Suppressor macrophage treated with lipopolysaccharide for 4 hours (primary cell): ENCODE results near the gene CTRB1.
A peak's percentile ranks its signal among the peaks of the same experiment; 100 is the strongest.
"Not testable (repeated sequence)": the region's sequence is repeated elsewhere in the genome, so short reads cannot be mapped to it uniquely, and the experiment has no call there.

Source experiments
- DNase-seq: peaks from one replicate; pipeline ENCODE4 v3.0.0-alpha.2; 2020

Gene CTRB1

DNA sequence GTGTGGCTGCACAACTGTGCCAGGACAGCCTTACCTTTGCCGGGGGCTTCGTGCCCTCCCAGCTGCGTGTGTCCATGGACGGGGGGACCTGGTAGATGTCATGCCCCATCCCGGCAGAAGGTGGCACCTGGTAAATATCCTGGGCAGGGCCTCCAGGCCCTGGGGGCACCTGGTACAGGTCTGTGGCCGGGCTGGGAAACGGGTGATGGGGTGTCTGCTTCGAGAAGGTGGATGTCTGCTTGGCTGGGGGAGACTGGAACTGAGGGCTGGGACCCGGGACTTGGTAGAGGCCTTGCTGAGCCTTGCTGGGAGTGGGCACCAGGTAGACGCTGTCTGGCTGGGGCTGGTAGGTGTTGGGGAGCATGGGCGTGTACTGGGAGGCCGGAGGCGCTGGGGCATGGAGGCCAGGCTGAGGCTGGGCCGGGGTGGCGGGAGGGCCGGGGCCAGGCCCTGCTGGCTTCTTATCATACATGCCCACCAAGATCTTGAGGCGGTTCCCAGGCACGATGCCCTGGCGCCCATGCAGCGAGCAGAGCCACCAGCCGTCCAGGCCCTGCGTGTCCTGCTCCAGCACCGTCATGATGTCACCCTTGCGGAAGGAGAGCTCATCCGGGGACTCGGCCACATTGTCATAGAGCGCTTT, 23.8 kb downstream of the CTRB1 start:
- not testable (repeated sequence) for DNase-seq

DNA sequence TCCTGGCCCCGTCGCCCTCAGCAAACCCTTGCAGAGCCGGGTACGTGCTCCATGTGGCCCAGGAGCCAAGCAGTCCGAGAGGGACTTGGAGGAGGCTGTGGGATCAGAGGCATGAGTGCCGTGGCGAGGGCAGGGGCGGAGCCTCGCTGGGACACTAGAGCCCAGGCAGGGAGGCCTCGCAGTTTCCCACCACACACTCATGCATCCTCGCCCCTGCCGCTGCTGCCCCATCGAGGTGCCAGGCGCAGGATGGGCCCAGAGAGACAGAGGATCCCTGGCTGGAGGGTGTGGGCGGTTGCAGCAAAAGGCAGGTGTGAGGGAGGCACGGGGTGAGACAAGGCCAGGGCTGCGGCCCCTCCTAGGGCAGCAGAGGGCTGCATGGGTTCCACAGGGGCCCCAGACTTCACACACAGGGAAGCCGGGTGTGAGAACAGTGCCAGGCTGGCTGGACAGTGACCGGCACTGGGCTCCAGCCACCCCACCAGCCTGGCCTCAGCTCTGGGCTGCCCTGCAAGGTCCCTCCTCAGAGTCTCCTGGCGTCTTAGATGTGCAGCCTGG, 25.0 kb downstream of the CTRB1 start:
- DNase-seq, result no peak

DNA sequence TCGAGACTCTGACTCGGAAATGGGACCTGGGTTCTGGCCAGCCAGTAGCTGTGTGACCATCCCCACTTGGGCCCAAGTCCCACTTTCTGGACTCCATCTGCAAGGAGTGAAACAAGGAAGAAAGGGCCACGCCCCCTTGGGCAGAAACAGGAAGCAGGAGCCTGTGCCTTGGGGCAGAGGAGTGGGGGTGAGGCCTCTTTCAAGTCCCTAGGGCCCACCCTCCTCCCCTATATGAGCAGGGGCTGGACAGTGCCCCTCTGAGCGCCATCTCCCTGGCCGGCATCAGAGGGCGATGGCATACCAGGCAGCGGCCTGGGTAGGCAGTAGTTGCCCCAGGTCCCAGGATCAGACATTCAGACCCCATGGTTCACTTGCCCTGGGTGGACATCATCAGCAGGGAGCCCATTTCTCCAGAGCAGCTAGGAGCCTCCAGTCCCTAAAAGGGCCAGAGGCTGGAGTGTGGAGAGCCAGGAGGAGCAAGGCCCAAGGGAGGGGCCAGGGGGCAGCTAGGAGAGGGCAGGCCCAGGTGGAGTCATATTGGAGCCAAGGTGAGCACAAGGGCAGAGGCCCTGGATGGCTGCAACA, 25.5 kb downstream of the CTRB1 start:
- DNase-seq, result peak; percentile 46

DNA sequence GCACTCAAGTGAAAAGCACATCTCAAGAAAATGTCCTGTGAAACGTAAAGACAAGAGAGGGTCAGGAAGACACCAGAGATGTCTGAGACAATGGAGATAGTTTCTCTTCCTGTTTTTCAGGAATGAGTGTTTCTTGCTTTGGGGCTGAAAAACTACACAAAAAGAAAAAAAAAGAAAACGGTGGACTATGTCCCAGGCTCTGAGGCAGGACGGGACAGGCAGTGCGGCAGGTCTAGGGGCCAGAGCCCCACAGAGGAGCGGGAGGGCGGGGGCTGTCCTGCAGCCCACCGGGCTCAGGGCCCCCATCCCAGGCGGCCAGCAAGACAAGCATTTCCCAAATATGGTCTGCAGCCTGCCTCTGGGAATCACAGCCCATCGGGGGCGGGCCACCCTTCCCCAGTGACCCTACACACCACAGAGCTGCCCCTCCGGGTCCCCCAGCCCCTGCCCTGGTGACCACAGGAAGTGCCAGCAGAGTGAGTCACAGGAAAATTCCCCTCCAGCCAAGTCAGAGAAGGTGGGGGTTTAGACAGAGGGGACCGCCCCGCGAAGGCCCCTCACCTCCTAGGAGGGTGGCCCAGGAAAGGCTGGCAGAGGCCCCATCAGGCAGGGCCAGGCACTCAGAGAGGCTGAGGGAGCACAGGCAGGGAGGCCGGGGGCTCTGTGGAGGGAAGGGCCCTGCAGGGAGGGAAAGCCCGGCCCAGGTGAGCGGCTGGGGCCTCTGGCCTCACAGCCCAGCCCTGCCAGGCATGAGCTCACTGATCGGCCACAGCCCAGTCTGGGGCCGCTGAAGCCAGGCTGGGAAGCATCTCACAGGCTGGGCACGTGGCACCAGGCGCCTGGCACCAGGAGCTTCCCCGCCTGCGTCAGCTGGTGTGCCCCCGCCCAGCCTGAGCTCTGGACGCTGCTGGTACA, 26.3 kb downstream of the CTRB1 start:
- DNase-seq, result peak; percentile 47

DNA sequence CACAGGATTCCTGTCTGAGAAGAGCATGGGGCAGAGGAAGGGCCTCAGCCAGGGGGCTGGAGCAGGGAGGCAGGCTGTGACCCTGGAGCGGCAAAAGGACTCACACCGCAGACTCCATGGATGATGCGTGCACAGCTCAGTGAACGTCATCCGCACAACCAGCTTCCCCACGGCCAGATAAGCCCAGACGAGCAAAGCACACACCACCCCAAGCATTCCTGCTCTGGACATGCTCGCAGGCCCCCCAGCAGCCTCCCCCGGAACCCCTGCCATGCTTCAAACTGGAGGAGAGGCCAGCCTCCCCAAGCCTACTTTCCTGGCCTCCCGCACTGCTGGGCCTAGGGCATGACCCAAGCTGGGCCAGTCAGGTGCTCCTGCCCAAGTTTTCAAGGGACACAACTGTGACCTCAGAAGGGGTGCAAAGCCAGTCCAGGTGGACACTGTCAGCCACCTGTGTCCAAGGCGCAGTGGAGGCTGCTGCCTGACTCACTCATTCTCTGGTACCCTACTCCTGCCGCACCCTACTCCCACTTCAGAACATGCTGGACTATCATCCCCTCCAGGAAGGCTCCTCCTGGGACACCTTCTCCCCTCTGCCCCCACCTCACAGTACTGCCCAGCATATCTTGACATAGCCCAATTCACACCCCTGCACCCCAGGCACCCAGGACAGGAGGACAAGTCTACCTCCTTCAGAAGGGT, 27.9 kb downstream of the CTRB1 start:
- DNase-seq, result no peak

DNA sequence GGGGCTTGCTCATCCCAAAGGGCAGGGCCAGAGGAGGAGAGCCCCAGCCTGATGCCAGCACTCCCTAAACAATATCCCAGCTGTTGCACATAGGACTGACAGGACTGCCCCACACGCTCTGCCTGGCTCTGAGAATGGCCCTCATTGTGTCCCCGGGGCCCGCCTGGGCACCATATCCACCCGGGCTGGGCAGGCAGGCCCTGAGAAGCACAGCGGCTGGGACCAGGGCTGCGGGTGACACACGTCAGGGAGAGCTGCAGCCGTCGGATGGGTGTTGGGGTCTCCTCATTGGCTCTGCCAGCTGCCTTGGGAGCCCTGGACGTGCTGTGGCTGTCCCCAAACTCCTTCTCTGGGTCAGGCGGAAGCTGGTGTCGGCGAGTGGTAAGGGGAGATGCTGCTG, 28.5 kb downstream of the CTRB1 start:
- no peak for DNase-seq

DNA sequence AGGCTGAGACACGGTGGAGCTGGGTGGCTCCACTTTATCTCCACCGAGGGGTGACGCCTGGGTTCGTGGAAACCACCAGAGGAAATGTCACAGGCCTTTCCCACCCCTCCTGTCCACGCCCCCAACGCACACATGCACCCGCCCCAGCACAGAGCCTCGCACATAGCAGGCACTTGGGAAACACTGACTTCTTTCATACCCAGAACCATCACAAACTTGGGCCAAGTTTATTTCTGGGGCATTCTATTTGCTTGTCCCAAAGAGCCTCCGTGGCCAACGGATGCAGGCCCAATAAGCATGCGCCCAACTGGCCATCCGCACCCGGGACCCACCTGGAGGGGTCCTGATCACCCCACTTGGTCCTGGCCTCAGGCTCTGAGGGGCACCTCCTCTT, 29.4 kb downstream of the CTRB1 start:
- no peak for DNase-seq

DNA sequence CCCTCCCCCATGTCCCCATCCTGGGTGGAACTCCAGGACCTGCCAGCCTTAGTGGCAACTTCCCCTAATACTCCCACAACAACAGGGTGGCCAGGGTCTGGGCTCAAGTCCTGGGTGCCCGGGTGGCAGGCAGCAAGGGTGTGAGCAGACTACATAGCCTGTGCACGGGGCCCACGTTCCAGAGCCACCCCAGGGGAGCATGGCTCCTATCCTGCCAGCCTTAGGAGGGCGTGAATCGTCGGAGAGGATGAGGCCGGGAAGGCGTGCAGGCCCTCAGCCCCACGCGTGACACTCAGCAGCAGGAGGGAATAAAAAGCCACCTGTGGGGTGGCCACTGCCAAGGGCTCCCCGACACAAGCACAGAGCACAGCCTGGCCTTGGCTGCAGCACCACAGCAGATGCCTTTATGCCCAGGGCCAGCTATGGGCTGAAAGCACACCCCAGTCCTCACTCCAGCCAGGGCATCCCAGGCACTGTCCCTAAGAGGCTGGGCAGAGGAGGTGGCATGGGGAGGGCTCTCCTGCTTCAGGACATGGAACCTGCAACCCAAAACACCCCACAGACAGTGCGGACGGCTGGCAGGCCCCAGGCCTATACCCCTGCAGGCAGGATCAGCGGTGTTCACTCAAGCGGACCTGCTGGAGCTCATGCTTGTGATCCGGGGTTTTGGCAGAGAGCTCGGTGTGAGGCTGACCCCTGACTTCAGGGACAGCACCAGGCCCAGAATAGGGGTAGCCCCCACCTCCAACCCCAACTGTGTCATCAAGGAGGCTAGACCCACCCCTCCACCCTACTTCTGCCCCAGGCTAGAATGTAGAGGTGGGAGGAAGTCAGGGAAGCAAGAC, 30.0 kb downstream of the CTRB1 start:
- no peak for DNase-seq

DNA sequence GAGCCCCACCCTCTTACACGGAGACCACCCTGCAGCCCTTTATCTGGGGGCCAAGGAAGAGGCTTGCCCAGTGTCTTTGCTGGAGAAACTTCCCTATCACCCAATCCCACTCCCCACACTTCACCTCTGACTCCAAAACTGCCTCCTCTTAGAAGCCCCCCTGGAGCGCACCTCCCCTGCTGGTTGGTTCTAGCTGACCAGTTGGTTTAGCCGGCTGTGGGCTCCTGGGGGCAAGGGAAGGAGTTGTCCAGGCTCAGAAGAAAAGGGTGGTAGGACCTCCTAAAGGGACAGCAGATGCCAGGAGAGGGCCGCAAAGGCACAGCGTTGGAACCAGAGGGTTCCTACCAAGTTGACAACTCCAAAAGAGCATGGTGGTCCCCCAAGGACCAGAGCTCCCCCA, 30.7 kb downstream of the CTRB1 start:
- no peak for DNase-seq

DNA sequence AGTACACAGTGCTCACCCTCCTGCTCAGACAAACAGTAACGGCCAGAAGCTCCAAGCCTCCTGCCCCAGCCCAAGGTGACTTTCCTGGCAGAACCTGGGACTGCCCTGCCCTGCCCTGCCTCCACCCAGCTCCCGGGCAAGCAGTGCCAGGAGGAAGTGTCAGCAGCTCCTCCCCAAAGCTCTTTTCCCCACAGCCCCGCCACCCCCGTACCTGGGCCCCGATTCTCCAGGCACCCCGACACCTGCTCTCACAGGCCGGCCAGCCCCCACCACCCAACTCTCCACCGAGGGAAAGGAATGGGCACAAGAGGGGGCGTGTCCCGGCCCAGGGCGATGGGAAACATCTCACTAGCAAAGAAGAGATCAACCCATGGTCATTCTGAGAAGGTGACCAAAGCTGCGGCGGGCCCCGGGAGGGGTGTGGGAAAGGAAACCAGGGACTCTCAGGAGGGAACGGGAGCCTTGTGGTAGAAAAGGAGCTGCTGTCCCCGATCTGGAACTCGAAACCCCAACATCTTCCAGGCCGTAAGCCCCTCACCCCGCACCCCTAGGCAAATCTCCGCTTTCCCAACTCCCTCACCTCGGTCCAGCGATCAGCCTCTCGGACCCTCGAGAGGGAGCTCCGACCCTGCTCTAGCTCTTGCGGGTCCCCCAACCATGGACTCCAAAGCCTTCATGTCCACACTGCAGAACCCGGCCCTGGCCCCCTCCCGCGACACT, 31.5 kb downstream of the CTRB1 start:
- no peak for DNase-seq

DNA sequence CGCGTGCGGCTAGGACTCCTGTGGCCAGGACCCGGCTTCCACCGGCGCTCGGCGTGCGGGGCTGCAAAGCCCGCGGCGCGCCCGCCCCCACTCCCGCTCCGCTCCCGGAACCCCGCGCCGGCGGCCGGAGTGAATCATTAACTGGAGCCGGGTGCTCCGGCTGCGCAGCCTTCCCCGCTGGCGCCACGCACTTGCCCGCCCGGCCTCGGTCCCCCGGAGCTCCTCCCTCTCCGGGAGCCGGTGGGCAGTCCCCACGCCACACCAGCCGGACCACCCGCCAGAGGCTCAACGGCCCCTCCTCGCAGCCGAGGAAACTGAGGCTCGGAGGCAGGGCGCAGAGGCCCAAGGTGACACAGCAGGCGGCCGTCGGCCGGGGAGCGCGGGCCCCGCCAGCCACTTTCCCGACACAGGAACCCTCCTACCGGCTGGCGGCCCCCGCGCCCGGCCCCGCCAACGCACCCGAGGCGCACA, 32.1 kb downstream of the CTRB1 start:
- peak; percentile 46 for DNase-seq

DNA sequence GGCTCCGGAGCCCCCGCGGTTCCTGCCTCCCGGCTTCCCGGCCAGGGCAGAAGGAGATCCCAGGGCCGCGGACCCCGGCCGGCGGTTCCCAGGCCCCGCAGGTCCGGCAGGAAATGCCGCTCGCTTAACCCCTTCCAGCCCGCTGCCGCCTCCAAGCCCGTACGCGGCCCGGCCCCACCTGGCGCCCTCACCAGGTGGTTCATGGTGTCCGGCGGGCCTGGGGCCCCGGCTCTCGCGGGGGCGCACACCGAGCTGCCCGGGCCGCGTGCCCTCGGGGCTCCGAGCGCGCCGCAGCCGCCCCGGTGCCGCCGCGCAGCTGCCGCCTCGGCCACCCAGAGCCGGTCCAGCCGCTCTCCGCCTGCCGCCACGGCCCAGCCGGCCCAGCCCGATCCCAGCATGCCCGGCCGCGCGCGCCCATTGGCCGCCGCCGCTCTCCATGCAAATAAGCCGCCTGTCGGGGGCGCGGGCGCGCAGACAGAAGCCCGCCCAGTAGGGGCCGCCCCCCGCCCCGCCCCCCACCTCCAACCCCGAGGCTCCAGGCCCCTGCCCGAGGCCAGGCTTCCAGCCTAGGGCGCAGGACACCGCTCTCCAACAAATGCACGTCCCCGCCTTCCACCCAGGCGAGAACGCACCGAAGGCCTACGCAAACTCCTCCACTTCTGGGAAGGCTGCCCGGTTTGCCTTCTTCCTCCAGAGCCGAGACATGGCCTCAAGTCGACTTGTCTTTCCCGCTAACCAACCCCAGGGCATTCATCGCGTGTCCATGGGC, 32.7 kb downstream of the CTRB1 start, which contains the start of gene BCAR1:
Gene BCAR1 (minus strand): TSS at position 345 of the 769 bp plus-strand sequence. CDS start 142 bp downstream, at position 203.
- peak; percentile 84 for DNase-seq

DNA sequence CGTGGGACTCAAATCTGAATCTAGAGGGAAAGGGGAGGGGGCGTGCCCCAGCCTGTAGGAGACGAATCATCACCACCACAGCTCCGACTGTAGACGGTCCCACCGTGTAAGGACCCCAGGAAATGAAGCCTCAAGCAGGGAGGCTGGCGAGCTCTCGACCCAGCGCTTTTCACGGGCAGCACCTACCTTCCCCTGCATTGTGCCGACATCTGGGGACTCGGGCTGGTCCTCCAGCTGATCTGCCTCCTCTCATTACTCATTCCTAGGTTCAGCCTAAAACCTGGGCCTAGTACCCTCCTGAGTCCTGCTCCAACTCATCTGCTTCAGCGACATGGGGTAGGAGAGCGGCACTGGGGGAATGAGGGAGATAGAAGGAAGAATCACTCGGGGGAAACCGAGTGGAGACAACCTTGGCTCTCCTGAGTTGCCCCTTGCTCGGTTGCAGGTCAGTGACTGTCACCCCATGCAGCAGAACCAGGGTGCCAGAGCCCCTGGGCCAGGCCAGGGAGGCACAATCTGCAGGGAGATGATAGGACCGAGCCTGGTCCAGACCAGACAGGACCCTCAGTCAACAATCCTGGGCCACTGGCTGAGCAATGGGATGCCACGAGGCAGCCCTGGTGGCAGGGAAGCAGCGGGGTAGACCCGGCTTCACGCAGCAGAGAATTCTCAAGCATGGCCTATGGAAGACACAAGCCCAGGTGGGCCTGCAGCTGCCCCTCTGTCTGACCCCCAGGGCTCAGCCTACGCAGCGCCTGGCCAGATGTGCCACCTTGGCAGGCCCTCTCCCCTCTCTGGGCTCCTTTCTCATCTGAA, 33.5 kb downstream of the CTRB1 start:
- DNase-seq, result no peak

DNA sequence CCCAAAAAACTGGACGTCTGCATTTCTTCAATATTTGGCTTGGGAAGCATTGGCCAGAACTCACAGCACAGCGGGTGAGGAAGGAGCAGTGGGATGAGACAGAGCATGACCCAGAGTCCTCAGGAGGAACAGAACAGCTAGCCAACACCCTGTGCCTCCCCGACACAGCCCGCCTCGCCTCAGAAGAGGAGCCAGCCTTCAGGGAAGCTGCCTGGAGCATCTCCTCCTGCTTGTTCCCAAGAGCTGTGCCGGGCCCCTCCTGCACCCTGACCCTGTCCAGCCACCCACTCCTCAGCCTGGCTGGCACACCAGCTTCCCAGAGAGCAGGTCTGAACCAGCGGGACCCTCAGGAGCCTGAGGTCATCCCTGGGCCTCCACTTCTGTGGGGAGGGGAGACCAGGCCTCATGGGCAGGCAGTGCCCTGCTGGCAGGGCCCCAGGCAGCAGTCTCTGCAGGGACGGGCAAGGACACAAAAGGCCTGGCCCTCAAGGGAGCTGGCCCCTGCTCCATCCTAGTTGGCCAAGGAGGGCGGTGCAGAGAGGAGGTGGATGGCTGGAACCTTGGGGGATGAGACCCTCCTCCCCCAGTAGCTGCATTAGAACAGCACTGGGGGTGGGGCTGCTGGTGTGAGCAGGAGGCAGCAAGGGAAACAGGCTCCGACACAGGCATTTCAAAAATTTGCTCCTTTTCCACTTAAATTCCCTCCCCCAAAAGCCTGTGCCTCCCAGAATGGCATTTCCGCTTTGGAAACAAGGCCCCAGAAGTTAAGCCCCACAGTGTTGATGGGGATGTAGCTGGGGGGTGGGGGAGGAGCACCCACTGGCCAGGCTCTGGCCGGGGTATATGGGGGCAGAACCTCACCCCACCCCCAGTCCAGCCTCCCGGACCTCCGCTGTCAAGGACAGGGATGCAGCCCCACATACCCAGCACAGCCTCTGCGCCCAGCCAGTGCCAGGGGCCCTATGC, 34.4 kb downstream of the CTRB1 start:
- no peak for DNase-seq

DNA sequence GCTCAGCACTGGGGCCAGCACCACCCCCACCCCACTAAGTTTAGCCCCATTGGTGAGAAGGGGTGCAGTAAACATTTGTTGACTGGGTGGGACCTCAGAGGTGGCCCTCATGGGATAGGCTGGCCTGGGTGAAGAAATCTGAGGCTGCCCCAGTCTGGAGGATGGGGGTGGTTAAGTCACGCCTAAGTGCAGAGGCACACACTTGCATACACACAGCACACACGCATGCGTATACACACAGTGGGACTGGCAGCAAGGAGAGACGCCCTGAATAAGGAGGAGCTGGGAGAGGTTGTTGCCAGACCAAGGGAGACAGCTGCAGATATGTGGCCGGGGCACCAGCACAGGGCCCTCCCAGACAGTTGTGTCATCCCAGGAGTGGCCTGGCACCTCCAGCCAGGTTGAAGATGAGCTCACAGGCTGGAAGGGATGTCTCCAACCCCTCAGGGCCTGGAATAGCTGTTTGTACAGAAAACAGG, 35.6 kb downstream of the CTRB1 start:
- no peak for DNase-seq

DNA sequence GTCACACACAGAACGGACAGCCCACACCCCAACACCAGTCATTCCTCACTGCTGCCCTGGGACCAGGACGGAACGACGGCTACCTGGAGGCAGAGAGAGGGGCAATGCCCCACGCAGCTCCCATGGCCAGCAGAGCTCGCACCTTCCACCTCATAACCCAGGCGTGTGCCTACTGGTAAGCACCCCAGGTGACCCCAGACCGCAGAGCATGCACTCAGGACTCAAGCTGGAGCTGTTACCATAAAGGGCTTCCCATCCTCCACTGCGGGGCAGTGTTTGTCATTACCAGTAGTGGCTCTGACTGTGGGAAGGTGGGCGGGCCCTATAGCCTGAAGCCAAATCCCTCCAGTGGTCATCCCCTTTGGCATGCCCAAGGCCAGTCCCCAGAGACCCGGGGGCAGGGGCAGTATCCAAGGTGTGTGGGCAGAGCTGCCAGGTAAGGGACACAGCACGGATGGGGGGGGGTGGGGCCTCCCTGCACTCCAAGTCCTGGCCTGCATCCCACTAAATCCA, 37.3 kb downstream of the CTRB1 start:
- no peak for DNase-seq

DNA sequence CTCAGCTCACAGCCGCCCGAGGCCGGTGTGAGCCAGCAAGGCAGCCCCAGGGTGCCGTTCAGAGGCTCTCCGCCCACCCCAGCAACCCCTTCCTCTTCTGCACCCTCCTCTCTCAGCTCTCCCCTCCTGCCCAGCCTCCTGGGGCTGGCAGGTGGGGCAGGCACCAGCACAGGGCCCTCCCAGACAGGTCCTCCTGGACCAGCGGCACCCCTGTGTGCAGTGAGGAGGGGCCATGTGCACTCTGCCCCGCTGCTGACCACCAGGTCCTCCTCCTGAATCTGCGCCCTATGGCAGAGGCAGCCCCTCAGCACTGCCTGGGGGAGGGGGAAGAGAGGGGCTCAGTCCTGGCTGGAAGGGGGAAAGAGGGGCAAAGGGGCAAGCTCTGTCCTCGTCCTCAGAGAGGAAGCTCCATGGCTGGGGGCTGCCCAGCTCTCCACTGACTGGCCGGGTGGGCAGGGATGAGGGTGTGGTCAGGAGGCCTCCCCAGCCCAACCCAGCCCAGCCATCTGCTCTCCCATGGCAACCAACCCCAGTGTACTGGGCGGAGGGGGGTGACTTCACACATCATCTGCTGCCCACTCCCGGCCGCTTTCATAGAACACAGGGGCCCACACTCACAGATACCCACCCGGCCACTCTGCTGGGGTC, 38.0 kb downstream of the CTRB1 start:
- DNase-seq, result no peak
